GM19328 (cell line): ENCODE results near the gene FSD1.
"Not testable (repeated sequence)": the region's sequence is repeated elsewhere in the genome, so short reads cannot be mapped to it uniquely, and the experiment has no call there.

ENCODE experiments used
- ATAC-seq: cut with Tn5 transposase; IDR thresholded peaks from one replicate; pipeline ENCODE4 v1.9.1; 2021; ENCODE audit warnings: mild to moderate bottlenecking, moderate library complexity; ENCODE audit not compliant: unreplicated experiment

Gene FSD1

GRCh38 chr19:4304538-4305256 is at the start of gene FSD1:
Gene FSD1 (plus strand): TSS chr19:4304598. CDS start chr19:4304747, 149 bp downstream.
- ATAC-seq: no peak

GRCh38 chr19:4256563-4256962 is 47.8 kb upstream of the FSD1 start:
- ATAC-seq: no peak

GRCh38 chr19:4257025-4257424 is 47.4 kb upstream of the FSD1 start:
- no peak for ATAC-seq

- no peak for ATAC-seq
Observed at GRCh38 chr19:4258181-4258580, 46.2 kb upstream of the FSD1 start.

GRCh38 chr19:4260613-4261191 is 43.7 kb upstream of the FSD1 start:
- no peak for ATAC-seq

GRCh38 chr19:4264812-4265211 is 39.6 kb upstream of the FSD1 start:
- no peak for ATAC-seq

GRCh38 chr19:4266253-4267000 is 38.0 kb upstream of the FSD1 start:
- ATAC-seq: no peak

- ATAC-seq: no peak
Observed at GRCh38 chr19:4267101-4267900, 37.1 kb upstream of the FSD1 start.

- no peak for ATAC-seq
Observed at GRCh38 chr19:4267901-4268815, 36.2 kb upstream of the FSD1 start.

- no peak for ATAC-seq
Observed at GRCh38 chr19:4268816-4269430, 35.5 kb upstream of the FSD1 start.

GRCh38 chr19:4272894-4273293 is 31.5 kb upstream of the FSD1 start:
- ATAC-seq: no peak

GRCh38 chr19:4274321-4274686 is 30.1 kb upstream of the FSD1 start:
- ATAC-seq: not testable (repeated sequence)

GRCh38 chr19:4277191-4277696 is 27.2 kb upstream of the FSD1 start:
- no peak for ATAC-seq

- ATAC-seq: no peak
Observed at GRCh38 chr19:4278010-4278409, 26.4 kb upstream of the FSD1 start.

- no peak for ATAC-seq
Observed at GRCh38 chr19:4278419-4279266, 25.8 kb upstream of the FSD1 start, which contains the start of gene SHD. Gene SHD (plus strand): TSS chr19:4279266. CDS start chr19:4280064, 798 bp downstream.

GRCh38 chr19:4279267-4279529 is 25.2 kb upstream of the FSD1 start:
- ATAC-seq: no peak

GRCh38 chr19:4279530-4280422 is 24.6 kb upstream of the FSD1 start:
- no peak for ATAC-seq
